KMS-11 (cell line): ENCODE data around the gene FMNL2.

Experiments used
- H2AFZ ChIP-seq: fragments of 200-600 bp; sonication (generic); 2 replicates; pipeline ENCODE4 v1.6.1; 2016; ENCODE audit warnings: antibody characterized with exemption, mixed run types, low read depth
- H3K27ac ChIP-seq: fragments of 200-600 bp; sonication (generic); 2 replicates; pipeline ENCODE4 v1.6.1; 2016; ENCODE audit warnings: mild to moderate bottlenecking, mixed run types
- H3K27me3 ChIP-seq: fragments of 200-600 bp; sonication (generic); 2 replicates; pipeline ENCODE4 v1.6.1; 2017; ENCODE audit warnings: mild to moderate bottlenecking, low read depth, mixed run types, moderate library complexity; ENCODE audit not compliant: insufficient read depth
- H3K36me3 ChIP-seq: fragments of 200-600 bp; sonication (generic); 2 replicates; pipeline ENCODE4 v1.6.1; 2017; ENCODE audit warnings: mild to moderate bottlenecking, mixed run types; ENCODE audit not compliant: insufficient read depth
- H3K4me1 ChIP-seq: fragments of 200-600 bp; sonication (generic); 2 replicates; pipeline ENCODE4 v1.6.1; 2016; ENCODE audit warnings: mild to moderate bottlenecking, low read depth, mixed run types; ENCODE audit not compliant: poor library complexity, severe bottlenecking
- H3K4me2 ChIP-seq: fragments of 200-600 bp; sonication (generic); 2 replicates; pipeline ENCODE4 v1.7.0; 2016; ENCODE audit warnings: mild to moderate bottlenecking, mixed run types
- H3K4me3 ChIP-seq: fragments of 200-600 bp; sonication (generic); IDR thresholded peaks from 2 replicates; pipeline ENCODE4 v1.6.1; 2017; ENCODE audit warnings: low read depth, low read length, mixed read lengths; ENCODE audit not compliant: insufficient read depth
- H3K79me2 ChIP-seq: fragments of 200-600 bp; sonication (generic); 2 replicates; pipeline ENCODE4 v1.6.1; 2016; ENCODE audit warnings: low read depth, mixed run types; ENCODE audit not compliant: insufficient read depth
- H3K9ac ChIP-seq: fragments of 200-600 bp; sonication (generic); 2 replicates; pipeline ENCODE4 v1.6.1; 2016; ENCODE audit warnings: mild to moderate bottlenecking, mixed run types
- H4K20me1 ChIP-seq: fragments of 200-600 bp; sonication (generic); 2 replicates; pipeline ENCODE4 v1.6.1; 2016; ENCODE audit warnings: mild to moderate bottlenecking, mixed run types; ENCODE audit not compliant: insufficient read depth
- CTCF ChIP-seq: fragments of 200-600 bp; sonication (generic); conservative IDR thresholded peaks from 2 replicates; pipeline ENCODE4 v1.6.1; 2017; ENCODE audit warnings: low read depth, mild to moderate bottlenecking, antibody characterized with exemption, low read length, moderate library complexity, mixed read lengths

Gene FMNL2

GRCh38 chr2:152335726-152336118, 748 bp downstream of the FMNL2 start:
- H3K9ac ChIP-seq: peak overlapping the region; percentile 79
- H3K4me1 ChIP-seq: peaks cover 15% of the 10 kb centered on the region
- H3K27me3 ChIP-seq: no peaks in the 10 kb centered on the region
- H4K20me1 ChIP-seq: no peaks in the 10 kb centered on the region; the same call in none of the 2 replicates
- peak overlapping the region; percentile 82 for H3K4me3 ChIP-seq
- no peaks in the 10 kb centered on the region for H3K36me3 ChIP-seq
- H3K4me2 ChIP-seq: peak overlapping the region; percentile 70
- H3K27ac ChIP-seq: no peak overlapping the region
- TF ChIP-seq CTCF: no peak
- H3K79me2 ChIP-seq: peaks cover 6% of the 10 kb centered on the region; the same call in 1 of the 2 replicates
- peak overlapping the region; percentile 75 for H2AFZ ChIP-seq

- Histone ChIP-seq H3K36me3 (no peaks in the 10 kb centered on the region), H3K4me2 (peak overlapping the region; percentile 70), H3K4me3 (peak overlapping the region; percentile 82), H2AFZ (peak overlapping the region; percentile 75), H3K9ac (peak overlapping the region; percentile 79), H3K4me1 (peaks cover 15% of the 10 kb centered on the region), H3K27ac (no peak overlapping the region), H3K27me3 (no peaks in the 10 kb centered on the region), H3K79me2 (peaks cover 6% of the 10 kb centered on the region; the same call in 1 of the 2 replicates), H4K20me1 (no peaks in the 10 kb centered on the region; the same call in none of the 2 replicates)
- no peak for TF ChIP-seq CTCF
These were observed 1.3 kb downstream of the FMNL2 start for GRCh38 chr2:152336119-152336853.

- TF ChIP-seq CTCF: no peak
- Histone ChIP-seq H3K27ac (no peak overlapping the region), H3K4me2 (peak overlapping the region; percentile 70), H3K27me3 (no peaks in the 10 kb centered on the region), H3K36me3 (no peaks in the 10 kb centered on the region), H4K20me1 (no peaks in the 10 kb centered on the region; the same call in none of the 2 replicates), H2AFZ (peak overlapping the region; percentile 75; the same call in 1 of the 2 replicates), H3K4me3 (no peak overlapping the region), H3K79me2 (peaks cover 6% of the 10 kb centered on the region; the same call in 1 of the 2 replicates), H3K4me1 (peaks cover 15% of the 10 kb centered on the region), H3K9ac (no peak overlapping the region)
These were observed 2.0 kb downstream of the FMNL2 start for GRCh38 chr2:152336854-152337510.

- no peaks in the 10 kb centered on the region for H3K36me3 ChIP-seq
- H3K79me2 ChIP-seq: peaks cover 6% of the 10 kb centered on the region; the same call in 1 of the 2 replicates
- no peak overlapping the region for H3K4me2 ChIP-seq
- no peak for TF ChIP-seq CTCF
- H3K4me1 ChIP-seq: peaks cover 15% of the 10 kb centered on the region
- no peak overlapping the region for H3K4me3 ChIP-seq
- no peak overlapping the region for H3K9ac ChIP-seq
- no peaks in the 10 kb centered on the region; the same call in none of the 2 replicates for H4K20me1 ChIP-seq
- no peaks in the 10 kb centered on the region for H3K27me3 ChIP-seq
- H2AFZ ChIP-seq: no peak overlapping the region
- H3K27ac ChIP-seq: no peak overlapping the region
These were observed 2.5 kb downstream of the FMNL2 start for GRCh38 chr2:152337511-152337903.
